ENCODE measurements around the gene CCDC188. TPM values are rescaled to one million over a fixed set of nuclear protein-coding genes. Genes with fewer than 3 reads are reported as not detected.

The CCDC188 gene
- total RNA-seq, 1 donor from 2014 or later: 8.6 TPM

- TF ChIP-seq CTCF (conservative IDR thresholded peaks at IDR 0.05): no peak
- H3K4me1 Mint-ChIP-seq: no peaks in the 10 kb centered on the region
- no peaks in the 10 kb centered on the region for H3K36me3 Mint-ChIP-seq (ENCODE audit: low read depth)
- no peak overlapping the region for H3K27ac Mint-ChIP-seq (ENCODE audit: unreplicated experiment)
- no peak for DNase-seq (ENCODE audit: low read depth, low spot score)
- no peaks in the 10 kb centered on the region for H3K9me3 Mint-ChIP-seq
- H3K4me3 Mint-ChIP-seq: no peak overlapping the region
- H3K27me3 Mint-ChIP-seq (ENCODE audit: low read depth): no peaks in the 10 kb centered on the region
Observed at GRCh38 chr22:20192293-20192971, 41.6 kb upstream of the CCDC188 start.

- no peak overlapping the region for H3K4me3 Mint-ChIP-seq
- H3K4me1 Mint-ChIP-seq: no peaks in the 10 kb centered on the region
- H3K36me3 Mint-ChIP-seq (ENCODE audit: low read depth): no peaks in the 10 kb centered on the region
- no peaks in the 10 kb centered on the region for H3K9me3 Mint-ChIP-seq
- DNase-seq (ENCODE audit: low read depth, low spot score): no peak
- H3K27ac Mint-ChIP-seq (ENCODE audit: unreplicated experiment): no peak overlapping the region
- H3K27me3 Mint-ChIP-seq (ENCODE audit: low read depth): no peaks in the 10 kb centered on the region
- TF ChIP-seq CTCF (conservative IDR thresholded peaks at IDR 0.05): no peak
Observed at GRCh38 chr22:20191803-20192202, 40.9 kb upstream of the CCDC188 start.

- no peak for DNase-seq (ENCODE audit: low read depth, low spot score)
- TF ChIP-seq CTCF (conservative IDR thresholded peaks at IDR 0.05): no peak
- Mint-ChIP-seq H3K27ac (ENCODE audit: unreplicated experiment) (no peak overlapping the region), H3K27me3 (ENCODE audit: low read depth) (no peaks in the 10 kb centered on the region), H3K9me3 (no peaks in the 10 kb centered on the region), H3K4me3 (no peak overlapping the region), H3K4me1 (no peaks in the 10 kb centered on the region), H3K36me3 (ENCODE audit: low read depth) (no peaks in the 10 kb centered on the region)
Observed at GRCh38 chr22:20191000-20191515, 40.2 kb upstream of the CCDC188 start.

- Mint-ChIP-seq H3K4me1 (no peaks in the 10 kb centered on the region), H3K27me3 (ENCODE audit: low read depth) (no peaks in the 10 kb centered on the region), H3K27ac (ENCODE audit: unreplicated experiment) (no peak overlapping the region), H3K4me3 (no peak overlapping the region), H3K36me3 (ENCODE audit: low read depth) (no peaks in the 10 kb centered on the region), H3K9me3 (no peaks in the 10 kb centered on the region)
- TF ChIP-seq CTCF (conservative IDR thresholded peaks at IDR 0.05): no peak
- no peak for DNase-seq (ENCODE audit: low read depth, low spot score)
Observed at GRCh38 chr22:20188567-20188877, 37.7 kb upstream of the CCDC188 start.

GRCh38 chr22:20187777-20188566 lies 37.1 kb upstream of the CCDC188 start:
- H3K4me3 Mint-ChIP-seq: no peak overlapping the region
- H3K4me1 Mint-ChIP-seq: no peaks in the 10 kb centered on the region
- H3K27me3 Mint-ChIP-seq (ENCODE audit: low read depth): no peaks in the 10 kb centered on the region
- no peak overlapping the region for H3K27ac Mint-ChIP-seq (ENCODE audit: unreplicated experiment)
- no peaks in the 10 kb centered on the region for H3K36me3 Mint-ChIP-seq (ENCODE audit: low read depth)
- no peak for DNase-seq (ENCODE audit: low read depth, low spot score)
- H3K9me3 Mint-ChIP-seq: no peaks in the 10 kb centered on the region
- no peak for TF ChIP-seq CTCF (conservative IDR thresholded peaks at IDR 0.05)
